ENCODE data around the gene CFAP45. TPM values are rescaled to one million over a fixed set of nuclear protein-coding genes. Genes with fewer than 3 reads are reported as not detected.

CFAP45 gene
- total RNA-seq, 1 experiment from 2014 or later, result 1.0 TPM

- peak; percentile 84 for DNase-seq (ENCODE audit: low read depth)
Measured at GRCh38 chr1:159854693-159855192, 45.2 kb downstream of the CFAP45 start.

GRCh38 chr1:159854116-159854692 lies 45.8 kb downstream of the CFAP45 start:
- DNase-seq (ENCODE audit: low read depth), result peak; percentile 76

GRCh38 chr1:159853417-159854115 lies 46.4 kb downstream of the CFAP45 start:
- DNase-seq (ENCODE audit: low read depth), result peak; percentile 36

GRCh38 chr1:159851407-159851806 lies 48.6 kb downstream of the CFAP45 start:
- DNase-seq (ENCODE audit: low read depth), result no peak

GRCh38 chr1:159849626-159850366 lies 50.2 kb downstream of the CFAP45 start:
- DNase-seq (ENCODE audit: low read depth), result peak; percentile 77

GRCh38 chr1:159848326-159848725 lies 51.6 kb downstream of the CFAP45 start:
- DNase-seq (ENCODE audit: low read depth), result no peak

GRCh38 chr1:159847231-159847630 lies 52.7 kb downstream of the CFAP45 start:
- no peak for DNase-seq (ENCODE audit: low read depth)

GRCh38 chr1:159845751-159846629 lies 54.0 kb downstream of the CFAP45 start:
- peak; percentile 53 for DNase-seq (ENCODE audit: low read depth)

- peak; percentile 40 for DNase-seq (ENCODE audit: low read depth)
Measured at GRCh38 chr1:159843459-159843858, 56.5 kb downstream of the CFAP45 start.

GRCh38 chr1:159841749-159842148 lies 58.2 kb downstream of the CFAP45 start:
- DNase-seq (ENCODE audit: low read depth), result no peak

- no peak for DNase-seq (ENCODE audit: low read depth)
Measured at GRCh38 chr1:159839116-159839849, 60.7 kb downstream of the CFAP45 start.

GRCh38 chr1:159838715-159839114 lies 61.2 kb downstream of the CFAP45 start:
- DNase-seq (ENCODE audit: low read depth), result no peak

- no peak for DNase-seq (ENCODE audit: low read depth)
Measured at GRCh38 chr1:159835862-159836525, 64.0 kb downstream of the CFAP45 start.

GRCh38 chr1:159835356-159835755 lies 64.6 kb downstream of the CFAP45 start:
- no peak for DNase-seq (ENCODE audit: low read depth)

- no peak for DNase-seq (ENCODE audit: low read depth)
Measured at GRCh38 chr1:159832309-159832708, 67.7 kb downstream of the CFAP45 start.

GRCh38 chr1:159831412-159832141 lies 68.4 kb downstream of the CFAP45 start:
- DNase-seq (ENCODE audit: low read depth), result no peak

GRCh38 chr1:159830722-159831121 lies 69.2 kb downstream of the CFAP45 start:
- DNase-seq (ENCODE audit: low read depth), result no peak

- peak; percentile 42 for DNase-seq (ENCODE audit: low read depth)
Measured at GRCh38 chr1:159829822-159830465, 70.0 kb downstream of the CFAP45 start.

- DNase-seq (ENCODE audit: low read depth), result no peak
Measured at GRCh38 chr1:159829273-159829634, 70.7 kb downstream of the CFAP45 start.
